Stomach (tissue), 4 donors: ENCODE results near the gene DOK6.

Experiments used
- CTCF ChIP-seq, 7 experiments: fragments of 450-650 bp in 4 of 7; fragments of 200-600 bp in 3 of 7; sonication (generic) in 3 of 7; IDR thresholded peaks; one replicate each; pipeline ENCODE4 v1.5.1; 2016 to 2019; ENCODE audit warnings: antibody characterized with exemption in 7 of 7, control low read depth in 2 of 7, mild to moderate bottlenecking in 1 of 7
- EP300 ChIP-seq: sonication (generic); formaldehyde crosslinking; IDR thresholded peaks from one replicate; pipeline ENCODE4 v1.6.1; 2017; ENCODE audit warnings: antibody characterized with exemption
- POLR2A ChIP-seq, 4 donors: fragments of 450-650 bp; IDR thresholded peaks; one replicate each; pipeline ENCODE4 v1.6.1; 2016; ENCODE audit warnings: antibody characterized with exemption in 4 of 4, control low read depth in 2 of 4, mild to moderate bottlenecking in 1 of 4, moderate library complexity in 1 of 4
- POLR2AphosphoS5 ChIP-seq, 3 donors: sonication (generic); formaldehyde crosslinking; IDR thresholded peaks; one replicate each; pipeline ENCODE4 v1.6.1; 2016; ENCODE audit warnings: antibody characterized with exemption in 3 of 3

- TF ChIP-seq CTCF (IDR thresholded peaks at IDR 0.05) (no peak), POLR2A (IDR thresholded peaks at IDR 0.05) (no peak), POLR2AphosphoS5 (IDR thresholded peaks at IDR 0.05) (no peak), EP300 (no peak)
Observed at GRCh38 chr18:69885841-69886531, 485.3 kb downstream of the DOK6 start.
